ENCODE data around the gene TJAP1. TPM values are rescaled to one million over a fixed set of nuclear protein-coding genes. Genes with fewer than 3 reads are reported as not detected.

Gene TJAP1
- total and polyA plus RNA-seq, 12 donors = 17.6 to 77.5 (median 33.0) TPM

GRCh38 chr6:43503443-43503842 lies 26.1 kb downstream of the TJAP1 start:
- H3K36me3 ChIP-seq (replicated peaks in 1 of 2) = peaks cover 0 to 72% of the 10 kb centered on the region in 2 donors
- TF ChIP-seq POLR2A (IDR thresholded peaks at IDR 0.05) = no peak
- no peaks in the 10 kb centered on the region for H3K4me1 ChIP-seq (replicated peaks in 1 of 2)
- intact Hi-C loops (cut with DNase I) = loop anchor here in 1 of 2 donors (10.0 kb wide), 1 partner anchor 119 kb away; no protein-coding TSS in a partner anchor
- H3K27ac ChIP-seq = no peak overlapping the region
- no peak for DNase-seq
- no peak overlapping the region for H3K4me3 ChIP-seq
- H3K27me3 ChIP-seq = no peaks in the 10 kb centered on the region
- H3K9me3 ChIP-seq (replicated peaks in 1 of 3) = no peaks in the 10 kb centered on the region
- 84 to 91% (median 89%) methylated on average over 7 to 8 of the region's 8 CpGs for WGBS, 4 donors

DNA sequence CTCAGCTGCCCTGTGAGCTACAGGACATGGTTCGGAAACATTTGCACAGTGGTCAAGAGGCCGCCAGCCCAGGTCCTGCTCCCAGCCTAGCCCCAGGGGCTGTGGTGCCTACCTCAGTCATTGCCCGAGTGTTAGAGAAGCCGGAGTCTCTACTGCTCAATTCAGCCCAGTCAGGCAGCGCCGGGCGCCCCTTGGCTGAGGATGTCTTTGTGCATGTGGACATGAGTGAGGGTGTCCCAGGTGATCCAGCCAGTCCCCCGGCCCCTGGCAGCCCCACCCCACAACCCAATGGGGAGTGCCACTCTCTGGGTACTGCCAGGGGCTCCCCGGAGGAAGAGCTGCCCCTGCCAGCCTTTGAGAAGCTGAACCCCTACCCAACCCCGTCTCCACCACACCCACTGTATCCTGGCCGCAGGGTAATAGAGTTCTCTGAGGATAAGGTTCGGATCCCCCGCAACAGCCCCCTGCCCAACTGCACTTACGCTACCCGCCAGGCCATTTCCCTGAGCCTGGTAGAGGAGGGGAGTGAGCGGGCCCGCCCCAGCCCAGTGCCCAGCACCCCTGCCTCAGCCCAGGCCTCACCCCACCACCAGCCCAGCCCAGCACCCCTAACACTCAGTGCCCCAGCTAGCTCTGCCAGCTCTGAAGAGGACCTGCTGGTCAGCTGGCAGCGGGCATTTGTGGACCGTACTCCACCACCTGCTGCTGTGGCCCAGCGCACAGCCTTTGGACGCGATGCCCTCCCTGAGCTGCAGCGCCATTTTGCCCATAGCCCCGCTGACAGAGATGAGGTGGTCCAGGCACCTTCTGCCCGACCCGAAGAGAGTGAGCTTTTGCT lies 27.6 kb downstream of the TJAP1 start:
- WGBS, 4 donors = 92 to 94% (median 94%) methylated on average over 12 to 26 of the region's 26 CpGs
- no peak for DNase-seq
- peaks cover 0 to 56% of the 10 kb centered on the region in 2 donors for H3K36me3 ChIP-seq (replicated peaks in 1 of 2)
- intact Hi-C loops (cut with DNase I) = loop anchor here (5.0 to 10.0 kb wide), 3 partner anchors 53 to 120 kb away; no protein-coding TSS in a partner anchor
- no peak overlapping the region for H3K4me3 ChIP-seq
- no peaks in the 10 kb centered on the region for H3K9me3 ChIP-seq (replicated peaks in 1 of 3)
- peaks cover 10 to 11% of the 10 kb centered on the region in 2 donors for H3K4me1 ChIP-seq (replicated peaks in 1 of 2)
- TF ChIP-seq, protein P1, sequence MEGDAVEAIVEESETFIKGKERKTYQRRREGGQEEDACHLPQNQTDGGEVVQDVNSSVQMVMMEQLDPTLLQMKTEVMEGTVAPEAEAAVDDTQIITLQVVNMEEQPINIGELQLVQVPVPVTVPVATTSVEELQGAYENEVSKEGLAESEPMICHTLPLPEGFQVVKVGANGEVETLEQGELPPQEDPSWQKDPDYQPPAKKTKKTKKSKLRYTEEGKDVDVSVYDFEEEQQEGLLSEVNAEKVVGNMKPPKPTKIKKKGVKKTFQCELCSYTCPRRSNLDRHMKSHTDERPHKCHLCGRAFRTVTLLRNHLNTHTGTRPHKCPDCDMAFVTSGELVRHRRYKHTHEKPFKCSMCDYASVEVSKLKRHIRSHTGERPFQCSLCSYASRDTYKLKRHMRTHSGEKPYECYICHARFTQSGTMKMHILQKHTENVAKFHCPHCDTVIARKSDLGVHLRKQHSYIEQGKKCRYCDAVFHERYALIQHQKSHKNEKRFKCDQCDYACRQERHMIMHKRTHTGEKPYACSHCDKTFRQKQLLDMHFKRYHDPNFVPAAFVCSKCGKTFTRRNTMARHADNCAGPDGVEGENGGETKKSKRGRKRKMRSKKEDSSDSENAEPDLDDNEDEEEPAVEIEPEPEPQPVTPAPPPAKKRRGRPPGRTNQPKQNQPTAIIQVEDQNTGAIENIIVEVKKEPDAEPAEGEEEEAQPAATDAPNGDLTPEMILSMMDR (IDR thresholded peaks at IDR 0.05) = no peak
- TF ChIP-seq POLR2A (IDR thresholded peaks at IDR 0.05) = no peak
- H3K27ac ChIP-seq = no peak overlapping the region
- H3K27me3 ChIP-seq = no peaks in the 10 kb centered on the region

DNA sequence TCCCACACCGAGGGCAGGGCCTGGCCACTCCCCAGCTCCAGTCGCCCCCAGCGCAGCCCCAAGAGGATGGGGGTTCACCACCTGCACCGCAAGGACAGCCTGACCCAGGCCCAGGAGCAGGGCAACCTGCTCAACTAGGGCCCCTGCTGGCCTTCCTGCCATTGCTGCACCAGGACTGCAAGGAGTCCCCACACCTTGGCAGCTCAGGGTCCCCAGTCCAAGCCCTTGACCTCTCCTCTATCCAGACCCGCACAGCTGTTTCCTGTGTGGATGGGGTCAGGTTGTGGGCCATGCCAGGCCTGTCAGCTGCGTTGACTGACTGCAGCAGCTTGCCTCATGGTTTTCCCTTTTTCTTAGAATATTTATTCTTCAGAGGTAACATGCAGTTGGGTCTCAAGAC lies 28.3 kb downstream of the TJAP1 start:
- Histone ChIP-seq H3K4me1 (replicated peaks in 1 of 2) (peaks cover 15% of the 10 kb centered on the region in 2 donors), H3K9me3 (replicated peaks in 1 of 3) (no peaks in the 10 kb centered on the region), H3K4me3 (no peak overlapping the region), H3K36me3 (replicated peaks in 1 of 2) (peaks cover 0 to 49% of the 10 kb centered on the region in 2 donors), H3K27me3 (no peaks in the 10 kb centered on the region), H3K27ac (peak overlapping the region in 1 of 5 donors; percentile 64)
- no peak for TF ChIP-seq POLR2A (IDR thresholded peaks at IDR 0.05)
- TF ChIP-seq, protein P1 (IDR thresholded peaks at IDR 0.05) = no peak
- intact Hi-C loops (cut with DNase I) = loop anchor here (5.0 to 10.0 kb wide), 3 partner anchors 53 to 121 kb away; no protein-coding TSS in a partner anchor
- 54 to 72% (median 61%) methylated on average over 2 to 6 of the region's 6 CpGs for WGBS, 4 donors
- no peak for DNase-seq

DNA sequence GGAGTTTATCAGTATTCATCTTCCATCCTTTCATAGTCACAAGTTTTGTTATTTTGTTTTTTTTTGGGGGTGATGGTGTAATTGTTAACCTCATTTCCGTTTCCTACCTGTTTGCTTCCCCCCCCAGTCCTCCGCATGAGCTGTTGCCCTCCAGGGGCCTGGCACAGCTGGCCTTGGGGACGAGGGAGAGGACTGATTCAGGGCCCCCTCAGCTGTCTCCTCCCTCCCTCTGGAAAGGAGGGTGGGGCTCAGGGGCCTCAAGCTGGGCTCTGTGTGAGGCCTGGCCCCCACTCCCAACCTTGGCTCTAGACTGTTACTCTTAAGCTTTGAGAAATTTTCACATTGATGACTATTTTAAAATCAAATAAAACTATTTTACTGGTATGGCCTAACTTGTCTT lies 28.8 kb downstream of the TJAP1 start:
- H3K27ac ChIP-seq = peak overlapping the region in 3 of 5 donors; percentile 27 to 70 (median 64)
- intact Hi-C loops (cut with DNase I) = loop anchor here (5.0 to 10.0 kb wide), 3 partner anchors 54 to 121 kb away; no protein-coding TSS in a partner anchor
- H3K27me3 ChIP-seq = no peaks in the 10 kb centered on the region
- H3K4me1 ChIP-seq (replicated peaks in 1 of 2) = peaks cover 18% of the 10 kb centered on the region in 2 donors
- 36 to 61% (median 48%) methylated on average over 3 of the region's 3 CpGs for WGBS, 4 donors
- DNase-seq = peak in 2 of 7 donors; percentile 42 to 51
- no peaks in the 10 kb centered on the region for H3K9me3 ChIP-seq (replicated peaks in 1 of 3)
- TF ChIP-seq, protein P1 (IDR thresholded peaks at IDR 0.05) = no peak
- TF ChIP-seq POLR2A (IDR thresholded peaks at IDR 0.05) = no peak
- peaks cover 0 to 45% of the 10 kb centered on the region in 2 donors for H3K36me3 ChIP-seq (replicated peaks in 1 of 2)
- H3K4me3 ChIP-seq = no peak overlapping the region

Measured in adrenal gland (tissue), 12 donors.